IMR-90 (cell line): ENCODE results near the gene DIP2C. TPM values are rescaled to one million over a fixed set of nuclear protein-coding genes. Genes with fewer than 3 reads are reported as not detected.

Source experiments
- ATAC-seq: fragments of 200-7000 bp; cut with Tn5 transposase; 2 replicates; pipeline ENCODE4 v1.9.1; 2020; ENCODE audit warnings: low read depth, mild to moderate bottlenecking, moderate library complexity
- BruUV-seq: library from RNA; stranded (reverse); fragments of 400-500 nt; replicated peaks from 2 replicates; lab custom pipeline; 2021; lab: Mats Ljungman, UMichigan
- CTCF ChIA-PET: fragments of 300-600 bp; formaldehyde crosslinking; extraction: SDS; loops from one replicate; lab custom pipeline; 2021; ENCODE audit warnings: antibody characterized with exemption; lab: Yijun Ruan, JAX
- POLR2A ChIA-PET: fragments of 300-600 bp; sonication (Branson Sonifier 250); formaldehyde crosslinking; loops from one replicate; lab custom pipeline; 2022; ENCODE audit warnings: antibody characterized with exemption; ENCODE audit not compliant: unreplicated experiment; lab: Charles Lee
- DNase-seq: peaks from one replicate; pipeline ENCODE4 v3.0.0; 2013
- H2AFZ ChIP-seq: replicated peaks from 2 replicates; pipeline ENCODE3; 2013; ENCODE audit warnings: low read length, mild to moderate bottlenecking; ENCODE audit not compliant: poor library complexity
- H2AK5ac ChIP-seq: 2 replicates; pipeline ENCODE4 v1.6.1; 2013; ENCODE audit warnings: low read depth, low read length, inconsistent platforms
- H2AK9ac ChIP-seq: replicated peaks from 2 replicates; pipeline ENCODE3; 2013; ENCODE audit warnings: mild to moderate bottlenecking, low read depth, low read length, moderate library complexity; ENCODE audit not compliant: poor library complexity
- H2BK120ac ChIP-seq: 2 replicates; pipeline ENCODE4 v1.6.1; 2013; ENCODE audit warnings: low read depth, low read length, inconsistent platforms
- H2BK15ac ChIP-seq: 3 replicates; pipeline ENCODE4 v1.6.1; 2013; ENCODE audit warnings: low read depth, low read length, inconsistent platforms
- H2BK20ac ChIP-seq: 2 replicates; pipeline ENCODE4 v1.6.1; 2013; ENCODE audit warnings: low read depth, mild to moderate bottlenecking, inconsistent platforms, low read length, moderate library complexity
- H2BK5ac ChIP-seq: 2 replicates; pipeline ENCODE4 v1.6.1; 2013; ENCODE audit warnings: mild to moderate bottlenecking, low read depth, low read length, inconsistent platforms; ENCODE audit not compliant: poor library complexity, severe bottlenecking
- H3K14ac ChIP-seq: replicated peaks from 2 replicates; pipeline ENCODE4 v1.6.1; 2013; ENCODE audit warnings: low read depth, low read length, inconsistent platforms
- H3K18ac ChIP-seq: 2 replicates; pipeline ENCODE4 v1.6.1; 2013; ENCODE audit warnings: low read depth, low read length, control low read depth
- H3K23ac ChIP-seq: 2 replicates; pipeline ENCODE4 v1.6.1; 2013; ENCODE audit warnings: low read depth, low read length, inconsistent platforms
- H3K27ac ChIP-seq: 2 replicates; pipeline ENCODE4 v1.5.1; 2013; ENCODE audit warnings: mild to moderate bottlenecking, control low read depth, low read length; ENCODE audit not compliant: insufficient read depth
- H3K27me3 ChIP-seq: 2 replicates; pipeline ENCODE4 v1.6.1; 2013; ENCODE audit warnings: low read length; ENCODE audit not compliant: control insufficient read depth, insufficient read depth
- H3K36me3 ChIP-seq: 2 replicates; pipeline ENCODE4 v1.6.1; 2013; ENCODE audit warnings: low read length, mixed read lengths; ENCODE audit not compliant: control insufficient read depth, insufficient read depth
- H3K4ac ChIP-seq: 2 replicates; pipeline ENCODE4 v1.6.1; 2013; ENCODE audit warnings: low read depth, low read length, inconsistent platforms
- H3K4me1 ChIP-seq: 2 replicates; pipeline ENCODE4 v1.6.1; 2013; ENCODE audit warnings: low read length, mixed read lengths; ENCODE audit not compliant: control insufficient read depth, insufficient read depth
- H3K4me2 ChIP-seq: 2 replicates; pipeline ENCODE4 v1.6.1; 2013; ENCODE audit warnings: low read depth, mild to moderate bottlenecking, control low read depth, low read length, moderate library complexity
- H3K4me3 ChIP-seq: 2 replicates; pipeline ENCODE4 v1.5.1; 2013; ENCODE audit warnings: low read depth, mild to moderate bottlenecking, control low read depth, low read length, moderate library complexity; ENCODE audit not compliant: insufficient read depth
- H3K56ac ChIP-seq: 2 replicates; pipeline ENCODE4 v1.6.1; 2013; ENCODE audit warnings: low read length, inconsistent platforms; ENCODE audit not compliant: insufficient read depth; ENCODE audit errors: extremely low read depth
- H3K79me1 ChIP-seq, 2 experiments: 2 replicates each; pipeline ENCODE4 v1.6.1; 2013; ENCODE audit warnings: low read length in 2 of 2, inconsistent platforms in 1 of 2, low read depth in 1 of 2
- H3K9ac ChIP-seq: 2 replicates; pipeline ENCODE4 v1.6.1; 2013; ENCODE audit warnings: low read depth, low read length, control low read depth
- H3K9me1 ChIP-seq: 2 replicates; pipeline ENCODE4 v1.6.1; 2013; ENCODE audit warnings: low read length, inconsistent platforms; ENCODE audit not compliant: insufficient read depth
- H3K9me3 ChIP-seq: 2 replicates; pipeline ENCODE4 v1.6.1; 2013; ENCODE audit warnings: low read length; ENCODE audit not compliant: control insufficient read depth, insufficient read depth
- H4K20me1 ChIP-seq: 2 replicates; pipeline ENCODE4 v1.6.1; 2013; ENCODE audit warnings: low read length, inconsistent platforms; ENCODE audit not compliant: insufficient read depth
- H4K5ac ChIP-seq: 2 replicates; pipeline ENCODE4 v1.6.1; 2013; ENCODE audit warnings: mild to moderate bottlenecking, low read depth, low read length, control low read depth
- H4K8ac ChIP-seq, 2 experiments: 2 replicates each; pipeline ENCODE4 v1.6.1; 2013; ENCODE audit warnings: low read depth in 2 of 2, low read length in 2 of 2, control low read depth in 1 of 2, inconsistent platforms in 1 of 2
- H4K91ac ChIP-seq: 2 replicates; pipeline ENCODE4 v1.6.1; 2013; ENCODE audit warnings: low read depth, low read length, inconsistent platforms; ENCODE audit not compliant: insufficient read depth
- CEBPB ChIP-seq: IDR thresholded peaks from 2 replicates; pipeline ENCODE4 v1.6.1; 2012; ENCODE audit warnings: low read depth, low read length, improper control_type of control experiment
- MAFK ChIP-seq: IDR thresholded peaks from 2 replicates; pipeline ENCODE4 v1.6.1; 2012; ENCODE audit warnings: low read depth, low read length, improper control_type of control experiment
- MXI1 ChIP-seq: IDR thresholded peaks from 2 replicates; pipeline ENCODE4 v1.6.1; 2012; ENCODE audit warnings: low read depth, mild to moderate bottlenecking, low read length, moderate library complexity, borderline replicate concordance
- POLR2A ChIP-seq: IDR thresholded peaks from 2 replicates; pipeline ENCODE4 v1.6.1; 2012; ENCODE audit warnings: mild to moderate bottlenecking, low read depth, low read length
- RFX5 ChIP-seq: IDR thresholded peaks from 2 replicates; pipeline ENCODE4 v1.8.0; 2012; ENCODE audit warnings: low read depth, mild to moderate bottlenecking, low read length, moderate library complexity
- WGBS, 2 experiments: methylation state at CpG; one replicate each; pipeline versions ENCODE4 v1.1.5 to v1.1.7; 2013; ENCODE audit warnings: missing lambda C conversion rate in 2 of 2; ENCODE audit not compliant: insufficient read length in 1 of 2; ENCODE audit errors: extremely low coverage in 2 of 2; 5-methylcytosine and 5-hydroxymethylcytosine counted together
- dilution Hi-C: fragments of 300-500 bp; cut with HindIII; formaldehyde crosslinking; loops from one replicate; pipeline ENCODE4 v1.14.3; 2018; ENCODE audit warnings: low sequenced_read_pairs; ENCODE audit not compliant: unreplicated experiment
- in situ Hi-C: fragments of 300-500 bp; cut with MboI; formaldehyde crosslinking; loops from 3 replicates; pipeline ENCODE4 v1.14.3; 2019; ENCODE audit warnings: low sequenced_read_pairs, inconsistent platforms, mixed read lengths
- intact Hi-C: fragments of 100-400 bp; cut with micrococcal nuclease; formaldehyde crosslinking; loops from 2 replicates; pipeline ENCODE4 v1.10.0; 2022
- polyA plus RNA-seq, 3 experiments: library from polyadenylated mRNA; depleted of rRNA; stranded (reverse); fragments of >200 nt; gene quantifications; 2 replicates each; pipeline ENCODE4 v1.2.3, GENCODE V29; 2012; ENCODE audit warnings: low replicate concordance in 1 of 3
- total RNA-seq: library from RNA; depleted of rRNA; stranded (reverse); fragments of >200 nt; gene quantifications from 2 replicates; pipeline ENCODE4 v1.2.3, GENCODE V29; 2012
- TF ChIP-seq, protein P1 (sequence below): conservative IDR thresholded peaks from 2 replicates; pipeline ENCODE4 v1.5.1; 2012; ENCODE audit warnings: mild to moderate bottlenecking, low read depth, low read length, improper control_type of control experiment

Gene DIP2C
- total and polyA plus RNA-seq, 2 of the 4 experiments (the other 2 are of a cell fraction) = 8.6 to 17.3 TPM

DNA sequence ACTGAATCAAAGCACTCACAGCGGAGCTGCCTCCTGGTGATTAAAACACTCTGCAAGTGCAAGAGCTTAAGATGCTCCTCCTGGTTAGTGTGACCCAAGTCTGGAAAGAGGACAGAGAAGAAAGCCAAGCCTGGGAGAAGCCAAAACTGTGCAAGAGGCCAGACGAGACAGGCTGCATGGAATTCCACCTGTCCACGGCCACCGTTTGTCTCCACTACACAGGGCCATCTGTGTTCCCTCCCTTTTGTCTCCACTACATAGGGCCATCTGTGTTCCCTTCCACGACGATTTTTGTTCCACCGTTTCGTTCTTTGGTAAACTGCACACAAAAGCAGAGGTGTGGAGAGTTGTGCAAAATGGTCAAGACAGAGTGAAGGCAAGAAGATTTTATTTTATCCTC lies 233.0 kb downstream of the DIP2C start:
- H4K5ac ChIP-seq = no peak overlapping the region
- H2AK5ac ChIP-seq = no peak overlapping the region
- H3K4me3 ChIP-seq = no peak overlapping the region
- dilution Hi-C loops (no loop called here), intact Hi-C loops (no loop called here), in situ Hi-C loops (no loop called here)
- no peaks in the 10 kb centered on the region for H3K36me3 ChIP-seq
- H3K9me1 ChIP-seq = peaks cover 37% of the 10 kb centered on the region
- H2BK5ac ChIP-seq = no peak overlapping the region
- no peak overlapping the region for H3K18ac ChIP-seq
- H3K4me2 ChIP-seq = no peak overlapping the region
- H3K9ac ChIP-seq = no peak overlapping the region
- H2BK15ac ChIP-seq = no peak overlapping the region
- no peak overlapping the region for H3K27ac ChIP-seq
- no peak overlapping the region; the same call in 1 of the 2 replicates for H2BK120ac ChIP-seq
- no peaks in the 10 kb centered on the region for H3K27me3 ChIP-seq
- peaks cover 9% of the 10 kb centered on the region for H3K4me1 ChIP-seq
- H3K4ac ChIP-seq = no peak overlapping the region
- no peak overlapping the region for H3K14ac ChIP-seq
- ATAC-seq (no peak), DNase-seq (no peak)
- no peak overlapping the region for H2AFZ ChIP-seq
- 0 out of 4 replicates have a peak overlapping the region, but pooled peaks of 1 of the 2 experiments have one; percentile 38 for H4K8ac ChIP-seq
- H2AK9ac ChIP-seq = no peak overlapping the region
- no TSS peak for BruUV-seq
- ChIA-PET POLR2A (no interaction called here), CTCF (no interaction called here)
- H2BK20ac ChIP-seq = no peak overlapping the region
- H4K91ac ChIP-seq = no peak overlapping the region
- no peak overlapping the region for H3K23ac ChIP-seq
- no peak overlapping the region for H3K56ac ChIP-seq
- H3K79me1 ChIP-seq = peaks cover 45 to 75% of the 10 kb centered on the region in 2 experiments
- WGBS, 2 experiments = 100% methylated on average over 1 of the region's 8 CpGs; no CpG with 5 or more reads in 1 of the 2 experiments
- no peaks in the 10 kb centered on the region for H3K9me3 ChIP-seq
- TF ChIP-seq CEBPB (no peak), MAFK (no peak), RFX5 (no peak), MXI1 (no peak), POLR2A (no peak)
- TF ChIP-seq, protein P1, sequence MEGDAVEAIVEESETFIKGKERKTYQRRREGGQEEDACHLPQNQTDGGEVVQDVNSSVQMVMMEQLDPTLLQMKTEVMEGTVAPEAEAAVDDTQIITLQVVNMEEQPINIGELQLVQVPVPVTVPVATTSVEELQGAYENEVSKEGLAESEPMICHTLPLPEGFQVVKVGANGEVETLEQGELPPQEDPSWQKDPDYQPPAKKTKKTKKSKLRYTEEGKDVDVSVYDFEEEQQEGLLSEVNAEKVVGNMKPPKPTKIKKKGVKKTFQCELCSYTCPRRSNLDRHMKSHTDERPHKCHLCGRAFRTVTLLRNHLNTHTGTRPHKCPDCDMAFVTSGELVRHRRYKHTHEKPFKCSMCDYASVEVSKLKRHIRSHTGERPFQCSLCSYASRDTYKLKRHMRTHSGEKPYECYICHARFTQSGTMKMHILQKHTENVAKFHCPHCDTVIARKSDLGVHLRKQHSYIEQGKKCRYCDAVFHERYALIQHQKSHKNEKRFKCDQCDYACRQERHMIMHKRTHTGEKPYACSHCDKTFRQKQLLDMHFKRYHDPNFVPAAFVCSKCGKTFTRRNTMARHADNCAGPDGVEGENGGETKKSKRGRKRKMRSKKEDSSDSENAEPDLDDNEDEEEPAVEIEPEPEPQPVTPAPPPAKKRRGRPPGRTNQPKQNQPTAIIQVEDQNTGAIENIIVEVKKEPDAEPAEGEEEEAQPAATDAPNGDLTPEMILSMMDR = no peak
- H4K20me1 ChIP-seq = peaks cover 42% of the 10 kb centered on the region
